Neuronal stem cell (in vitro differentiated cells): ENCODE results near the gene RAB17.

ENCODE experiments used
- DNase-seq: peaks from one replicate; pipeline ENCODE4 v3.0.0-alpha.2; 2013; ENCODE audit warnings: low spot score
- H2AFZ ChIP-seq: one replicate; pipeline ENCODE4 v1.6.1; 2013; ENCODE audit warnings: mild to moderate bottlenecking, low read length, inconsistent platforms
- H2AK5ac ChIP-seq: 2 replicates; pipeline ENCODE4 v1.6.1; 2013; ENCODE audit warnings: low read depth, mild to moderate bottlenecking, inconsistent platforms, low read length, moderate library complexity, mixed read lengths
- H2BK120ac ChIP-seq: 2 replicates; pipeline ENCODE4 v1.6.1; 2013; ENCODE audit warnings: low read depth, mild to moderate bottlenecking, inconsistent platforms, low read length, moderate library complexity, mixed read lengths
- H2BK12ac ChIP-seq: one replicate; pipeline ENCODE4 v1.6.1; 2013; ENCODE audit warnings: low read length, inconsistent platforms
- H2BK15ac ChIP-seq: 2 replicates; pipeline ENCODE4 v1.6.1; 2013; ENCODE audit warnings: mild to moderate bottlenecking, low read length, inconsistent platforms, mixed read lengths
- H2BK5ac ChIP-seq: one replicate; pipeline ENCODE4 v1.6.1; 2013; ENCODE audit warnings: inconsistent platforms, mild to moderate bottlenecking, low read length, moderate library complexity
- H3K14ac ChIP-seq: one replicate; pipeline ENCODE4 v1.6.1; 2013; ENCODE audit warnings: low read length, inconsistent platforms
- H3K18ac ChIP-seq: 2 replicates; pipeline ENCODE4 v1.6.1; 2013; ENCODE audit warnings: low read length, inconsistent platforms
- H3K23ac ChIP-seq: 2 replicates; pipeline ENCODE4 v1.6.1; 2013; ENCODE audit warnings: low read depth, mild to moderate bottlenecking, mixed read lengths, low read length, inconsistent platforms; ENCODE audit not compliant: poor library complexity
- H3K27ac ChIP-seq: replicated peaks from 3 replicates; pipeline ENCODE4 v1.5.1; 2013; ENCODE audit warnings: low read length, inconsistent platforms
- H3K27me3 ChIP-seq, 3 experiments: 2 replicates each; pipeline ENCODE4 v1.6.1; 2013; ENCODE audit warnings: low read length in 3 of 3, mild to moderate bottlenecking in 2 of 3, inconsistent platforms in 1 of 3, low read depth in 1 of 3, mixed read lengths in 1 of 3, moderate library complexity in 1 of 3; ENCODE audit not compliant: control insufficient read depth in 3 of 3, insufficient read depth in 3 of 3
- H3K36me3 ChIP-seq, 2 donors: replicated peaks in 1 of 2; 2 replicates each; pipeline ENCODE4 v1.6.1; 2013; ENCODE audit warnings: low read length in 2 of 2; ENCODE audit not compliant: control insufficient read depth in 2 of 2, insufficient read depth in 2 of 2
- H3K4ac ChIP-seq: 2 replicates; pipeline ENCODE4 v1.6.1; 2013; ENCODE audit warnings: inconsistent platforms, mild to moderate bottlenecking, low read length, moderate library complexity
- H3K4me1 ChIP-seq, 2 donors: 1 replicate in 1 of 2; 2 replicates in 1 of 2; pipeline ENCODE4 v1.6.1; 2013; ENCODE audit warnings: low read length in 2 of 2, low read depth in 1 of 2; ENCODE audit not compliant: control insufficient read depth in 2 of 2, insufficient read depth in 1 of 2
- H3K4me2 ChIP-seq: one replicate; pipeline ENCODE4 v1.6.1; 2013; ENCODE audit warnings: mild to moderate bottlenecking, low read length, inconsistent platforms; ENCODE audit not compliant: insufficient read depth, poor library complexity, severe bottlenecking
- H3K4me3 ChIP-seq, 2 donors: 2 replicates each; pipeline ENCODE4 v1.5.1; 2013; ENCODE audit warnings: low read length in 2 of 2, mild to moderate bottlenecking in 2 of 2, inconsistent platforms in 1 of 2, moderate library complexity in 1 of 2
- H3K79me1 ChIP-seq: one replicate; pipeline ENCODE4 v1.6.1; 2013; ENCODE audit warnings: low read depth, mild to moderate bottlenecking, inconsistent platforms, low read length, moderate library complexity
- H3K9ac ChIP-seq: one replicate; pipeline ENCODE4 v1.6.1; 2013; ENCODE audit warnings: mild to moderate bottlenecking, low read depth, low read length, inconsistent platforms; ENCODE audit not compliant: poor library complexity
- H3K9me3 ChIP-seq, 2 donors: replicated peaks in 1 of 2; 2 replicates each; pipeline versions ENCODE3 to v1.6.1; 2013; ENCODE audit warnings: low read length in 2 of 2, mild to moderate bottlenecking in 2 of 2, inconsistent platforms in 1 of 2, low read depth in 1 of 2, mixed read lengths in 1 of 2, moderate library complexity in 1 of 2; ENCODE audit not compliant: control insufficient read depth in 2 of 2, insufficient read depth in 1 of 2
- H4K8ac ChIP-seq: one replicate; pipeline ENCODE4 v1.6.1; 2013; ENCODE audit warnings: low read depth, mild to moderate bottlenecking, inconsistent platforms, low read length, moderate library complexity
- H4K91ac ChIP-seq: one replicate; pipeline ENCODE4 v1.6.1; 2013; ENCODE audit warnings: low read length, low read depth, mild to moderate bottlenecking, inconsistent platforms; ENCODE audit not compliant: poor library complexity
- WGBS, 2 donors: extraction: QIAGEN DNeasy Blood & Tissue Kit; methylation state at CpG; one replicate each; pipeline ENCODE4 v1.1.7; 2013; ENCODE audit warnings: missing lambda C conversion rate in 2 of 2, mixed read lengths in 1 of 2; ENCODE audit not compliant: insufficient read length in 2 of 2, insufficient replicate concordance in 1 of 2; ENCODE audit errors: extremely low coverage in 2 of 2; 5-methylcytosine and 5-hydroxymethylcytosine counted together

Gene RAB17

GRCh38 chr2:237552908-237553307 lies 37.6 kb downstream of the RAB17 start:
- Histone ChIP-seq H3K27ac (no peak overlapping the region), H3K4ac (no peak overlapping the region), H2AK5ac (no peak overlapping the region), H3K4me3 (no peak overlapping the region), H3K4me1 (peaks cover 0 to 2% of the 10 kb centered on the region in 2 donors), H3K23ac (no peak overlapping the region), H4K91ac (no peak overlapping the region), H2BK15ac (no peak overlapping the region), H4K8ac (no peak overlapping the region), H3K18ac (no peak overlapping the region), H2BK120ac (no peak overlapping the region), H2BK5ac (no peak overlapping the region), H3K4me2 (no peak overlapping the region), H2BK12ac (no peak overlapping the region), H3K36me3 (no peaks in the 10 kb centered on the region), H2AFZ (no peak overlapping the region), H3K9me3 (peaks cover 0 to 12% of the 10 kb centered on the region in 2 donors), H3K9ac (no peak overlapping the region), H3K79me1 (no peaks in the 10 kb centered on the region), H3K14ac (no peak overlapping the region), H3K27me3 (no peaks in the 10 kb centered on the region)
- WGBS, 2 donors, result no CpG with 5 or more reads among the region's 6 CpGs
- no peak for DNase-seq

- H2BK120ac ChIP-seq, result no peak overlapping the region
- H3K23ac ChIP-seq, result no peak overlapping the region
- H4K8ac ChIP-seq, result no peak overlapping the region
- no peak overlapping the region for H3K18ac ChIP-seq
- DNase-seq, result no peak
- H2BK12ac ChIP-seq, result no peak overlapping the region
- no peak overlapping the region for H3K14ac ChIP-seq
- WGBS, 2 donors, result no CpG with 5 or more reads among the region's 16 CpGs
- no peak overlapping the region for H3K4ac ChIP-seq
- H3K36me3 ChIP-seq, result no peaks in the 10 kb centered on the region
- no peak overlapping the region for H3K4me2 ChIP-seq
- no peak overlapping the region for H2BK5ac ChIP-seq
- peak overlapping the region; percentile 24 for H2AK5ac ChIP-seq
- H3K4me3 ChIP-seq, result peak overlapping the region in 1 of 2 donors; percentile 33
- H3K27me3 ChIP-seq, result peaks cover 0 to 2% (median 0%) of the 10 kb centered on the region in 3 experiments
- H2BK15ac ChIP-seq, result no peak overlapping the region
- no peak overlapping the region for H4K91ac ChIP-seq
- H3K79me1 ChIP-seq, result no peaks in the 10 kb centered on the region
- H2AFZ ChIP-seq, result no peak overlapping the region
- no peak overlapping the region for H3K9ac ChIP-seq
- H3K4me1 ChIP-seq, result peaks cover 0 to 2% of the 10 kb centered on the region in 2 donors
- H3K9me3 ChIP-seq, result peaks cover 0 to 12% of the 10 kb centered on the region in 2 donors
- H3K27ac ChIP-seq, result no peak overlapping the region
Measured at GRCh38 chr2:237551071-237551574, 39.4 kb downstream of the RAB17 start.

GRCh38 chr2:237549643-237550415 lies 40.7 kb downstream of the RAB17 start:
- H2BK5ac ChIP-seq, result no peak overlapping the region
- H3K4me1 ChIP-seq, result peaks cover 0 to 2% of the 10 kb centered on the region in 2 donors
- peak overlapping the region; percentile 7 for H2BK12ac ChIP-seq
- H2AK5ac ChIP-seq, result peak overlapping the region; percentile 14
- no peak for DNase-seq
- no peak overlapping the region for H3K27ac ChIP-seq
- peaks cover 0 to 2% (median 0%) of the 10 kb centered on the region in 3 experiments for H3K27me3 ChIP-seq
- H3K79me1 ChIP-seq, result no peaks in the 10 kb centered on the region
- H2BK120ac ChIP-seq, result no peak overlapping the region
- H3K23ac ChIP-seq, result peak overlapping the region; percentile 16
- no peak overlapping the region for H3K4ac ChIP-seq
- peaks cover 0 to 8% of the 10 kb centered on the region in 2 donors for H3K9me3 ChIP-seq
- H3K4me2 ChIP-seq, result no peak overlapping the region
- WGBS, 2 donors, result no CpG with 5 or more reads among the region's 17 CpGs
- no peak overlapping the region for H3K14ac ChIP-seq
- H3K4me3 ChIP-seq, result no peak overlapping the region
- H2AFZ ChIP-seq, result no peak overlapping the region
- no peak overlapping the region for H4K8ac ChIP-seq
- H2BK15ac ChIP-seq, result no peak overlapping the region
- no peak overlapping the region for H4K91ac ChIP-seq
- peak overlapping the region; percentile 15 for H3K18ac ChIP-seq
- peak overlapping the region; percentile 38 for H3K9ac ChIP-seq
- no peaks in the 10 kb centered on the region for H3K36me3 ChIP-seq

GRCh38 chr2:237549216-237549615 lies 41.3 kb downstream of the RAB17 start:
- Histone ChIP-seq H3K14ac (no peak overlapping the region), H2BK5ac (no peak overlapping the region), H3K27me3 (peaks cover 0 to 2% (median 0%) of the 10 kb centered on the region in 3 experiments), H2BK12ac (no peak overlapping the region), H3K23ac (peak overlapping the region; percentile 16), H3K9me3 (peaks cover 0 to 8% of the 10 kb centered on the region in 2 donors), H4K91ac (no peak overlapping the region), H3K9ac (no peak overlapping the region), H3K4me2 (no peak overlapping the region), H2BK15ac (no peak overlapping the region), H2BK120ac (no peak overlapping the region), H3K4ac (no peak overlapping the region), H3K36me3 (no peaks in the 10 kb centered on the region), H3K27ac (no peak overlapping the region), H3K4me1 (peaks cover 0 to 2% of the 10 kb centered on the region in 2 donors), H3K18ac (no peak overlapping the region), H3K79me1 (no peaks in the 10 kb centered on the region), H2AFZ (no peak overlapping the region), H3K4me3 (no peak overlapping the region), H4K8ac (no peak overlapping the region), H2AK5ac (no peak overlapping the region)
- DNase-seq, result no peak
- WGBS, 2 donors, result no CpG with 5 or more reads among the region's 8 CpGs
